ENCODE data around the gene HPX.
"Not testable (repeated sequence)": the region's sequence is repeated elsewhere in the genome, so short reads cannot be mapped to it uniquely, and the experiment has no call there.

The HPX gene

GRCh38 chr11:6397156-6397555, 43.6 kb downstream of the HPX start:
- no peak for DNase-seq (ENCODE audit: low read depth, low spot score)
- no peaks in the 10 kb centered on the region for H3K27me3 ChIP-seq (ENCODE audit: insufficient read depth, insufficient read length)
- H3K36me3 ChIP-seq (ENCODE audit: insufficient read depth, insufficient read length, low read length) = peaks cover 33% of the 10 kb centered on the region
- H3K9ac ChIP-seq (ENCODE audit: insufficient read length, low read depth) = no peak overlapping the region
- H3K9me3 ChIP-seq (ENCODE audit: insufficient read depth, low read length) = no peaks in the 10 kb centered on the region
- TF ChIP-seq SUZ12 (IDR thresholded peaks at IDR 0.05; ENCODE audit: extremely low read depth, insufficient read depth, insufficient read length) = no peak
- no peak overlapping the region for H3K4me3 ChIP-seq (ENCODE audit: insufficient read length, low read depth)
- no peaks in the 10 kb centered on the region for H3K4me1 ChIP-seq (ENCODE audit: insufficient read depth, insufficient read length)

- H3K9me3 ChIP-seq (ENCODE audit: insufficient read depth, low read length) = no peaks in the 10 kb centered on the region
- H3K4me3 ChIP-seq (ENCODE audit: insufficient read length, low read depth) = no peak overlapping the region
- H3K27me3 ChIP-seq (ENCODE audit: insufficient read depth, insufficient read length) = peaks cover 8% of the 10 kb centered on the region
- peaks cover 25% of the 10 kb centered on the region for H3K36me3 ChIP-seq (ENCODE audit: insufficient read depth, insufficient read length, low read length)
- no peak overlapping the region for H3K9ac ChIP-seq (ENCODE audit: insufficient read length, low read depth)
- no peak for DNase-seq (ENCODE audit: low read depth, low spot score)
- H3K4me1 ChIP-seq (ENCODE audit: insufficient read depth, insufficient read length) = peaks cover 6% of the 10 kb centered on the region
- TF ChIP-seq SUZ12 (IDR thresholded peaks at IDR 0.05; ENCODE audit: extremely low read depth, insufficient read depth, insufficient read length) (no peak), YY1 (IDR thresholded peaks at IDR 0.05; ENCODE audit: insufficient read depth, insufficient read length) (no peak), ZNF274 (IDR thresholded peaks at IDR 0.05; ENCODE audit: low read depth, low read length) (no peak)
Measured at GRCh38 chr11:6395470-6396060, 45.2 kb downstream of the HPX start.

- Histone ChIP-seq H3K27me3 (ENCODE audit: insufficient read depth, insufficient read length) (peaks cover 9% of the 10 kb centered on the region), H3K36me3 (ENCODE audit: insufficient read depth, insufficient read length, low read length) (peaks cover 24% of the 10 kb centered on the region), H3K9ac (ENCODE audit: insufficient read length, low read depth) (no peak overlapping the region), H3K9me3 (ENCODE audit: insufficient read depth, low read length) (no peaks in the 10 kb centered on the region), H3K4me1 (ENCODE audit: insufficient read depth, insufficient read length) (peaks cover 6% of the 10 kb centered on the region), H3K4me3 (ENCODE audit: insufficient read length, low read depth) (no peak overlapping the region)
- no peak for TF ChIP-seq ZNF274 (IDR thresholded peaks at IDR 0.05; ENCODE audit: low read depth, low read length)
- no peak for TF ChIP-seq YY1 (IDR thresholded peaks at IDR 0.05; ENCODE audit: insufficient read depth, insufficient read length)
- no peak for TF ChIP-seq SUZ12 (IDR thresholded peaks at IDR 0.05; ENCODE audit: extremely low read depth, insufficient read depth, insufficient read length)
- DNase-seq (ENCODE audit: low read depth, low spot score) = no peak
Measured at GRCh38 chr11:6393989-6394670, 46.7 kb downstream of the HPX start.

GRCh38 chr11:6392251-6392650, 48.5 kb downstream of the HPX start:
- H3K27me3 ChIP-seq (ENCODE audit: insufficient read depth, insufficient read length); H3K9me3 ChIP-seq (ENCODE audit: insufficient read depth, low read length); H3K4me1 ChIP-seq (ENCODE audit: insufficient read depth, insufficient read length); H3K9ac ChIP-seq (ENCODE audit: insufficient read length, low read depth); DNase-seq (ENCODE audit: low read depth, low spot score); H3K4me3 ChIP-seq (ENCODE audit: insufficient read length, low read depth): not testable (repeated sequence)
- peaks cover 24% of the 10 kb centered on the region for H3K36me3 ChIP-seq (ENCODE audit: insufficient read depth, insufficient read length, low read length)

GRCh38 chr11:6391537-6392134, 49.2 kb downstream of the HPX start:
- DNase-seq (ENCODE audit: low read depth, low spot score) = no peak
- H3K4me3 ChIP-seq (ENCODE audit: insufficient read length, low read depth) = no peak overlapping the region

GRCh38 chr11:6390718-6391469, 49.9 kb downstream of the HPX start:
- Histone ChIP-seq H3K4me3 (ENCODE audit: insufficient read length, low read depth) (peak overlapping the region; percentile 63), H3K9ac (ENCODE audit: insufficient read length, low read depth) (peak overlapping the region; percentile 84), H3K36me3 (ENCODE audit: insufficient read depth, insufficient read length, low read length) (peaks cover 21% of the 10 kb centered on the region), H3K27me3 (ENCODE audit: insufficient read depth, insufficient read length) (peaks cover 9% of the 10 kb centered on the region), H3K9me3 (ENCODE audit: insufficient read depth, low read length) (no peaks in the 10 kb centered on the region), H3K4me1 (ENCODE audit: insufficient read depth, insufficient read length) (peaks cover 6% of the 10 kb centered on the region)
- DNase-seq (ENCODE audit: low read depth, low spot score) = no peak
- TF ChIP-seq YY1 (IDR thresholded peaks at IDR 0.05; ENCODE audit: insufficient read depth, insufficient read length) = no peak
- TF ChIP-seq SUZ12 (IDR thresholded peaks at IDR 0.05; ENCODE audit: extremely low read depth, insufficient read depth, insufficient read length) = no peak

More at GRCh38 chr11:6391537-6392134, 49.2 kb downstream of the HPX start:
- Histone ChIP-seq H3K9me3 (ENCODE audit: insufficient read depth, low read length) (no peaks in the 10 kb centered on the region), H3K27me3 (ENCODE audit: insufficient read depth, insufficient read length) (peaks cover 9% of the 10 kb centered on the region), H3K4me1 (ENCODE audit: insufficient read depth, insufficient read length) (peaks cover 6% of the 10 kb centered on the region), H3K36me3 (ENCODE audit: insufficient read depth, insufficient read length, low read length) (peaks cover 24% of the 10 kb centered on the region), H3K9ac (ENCODE audit: insufficient read length, low read depth) (no peak overlapping the region)
- TF ChIP-seq YY1 (IDR thresholded peaks at IDR 0.05; ENCODE audit: insufficient read depth, insufficient read length) = no peak
- TF ChIP-seq SUZ12 (IDR thresholded peaks at IDR 0.05; ENCODE audit: extremely low read depth, insufficient read depth, insufficient read length) = no peak
- TF ChIP-seq ZNF274 (IDR thresholded peaks at IDR 0.05; ENCODE audit: low read depth, low read length) = no peak
